Measurements from ENCODE around the gene BCAR3.
"Not testable (repeated sequence)": the region's sequence is repeated elsewhere in the genome, so short reads cannot be mapped to it uniquely, and the experiment has no call there.

Gene BCAR3

DNA sequence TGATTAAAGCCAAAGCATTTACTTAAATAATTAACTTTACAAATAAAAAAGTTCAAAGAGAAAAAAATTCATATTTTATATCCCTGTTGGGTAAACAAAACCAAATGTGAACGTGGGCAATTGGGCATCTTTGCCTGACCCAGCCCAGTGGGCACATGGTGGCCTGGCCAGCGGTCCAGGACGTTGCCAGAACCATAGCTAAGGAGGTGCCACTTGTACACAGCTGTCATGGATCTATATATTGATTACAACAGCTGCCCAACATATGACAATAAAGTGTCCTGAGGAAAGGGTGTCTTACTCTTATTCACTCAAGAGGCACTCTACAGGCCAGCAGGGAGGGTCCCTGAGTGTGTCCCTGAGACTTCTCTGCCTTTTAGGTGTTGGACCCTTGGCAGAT lies 78.5 kb downstream of the BCAR3 start:
- in situ Hi-C loops (cut with MboI; ENCODE audit: low sequenced_read_pairs), result loop anchor here (25.0 kb wide), 1 partner anchor 166 kb away; the partner anchor contains the start of gene FNBP1L

DNA sequence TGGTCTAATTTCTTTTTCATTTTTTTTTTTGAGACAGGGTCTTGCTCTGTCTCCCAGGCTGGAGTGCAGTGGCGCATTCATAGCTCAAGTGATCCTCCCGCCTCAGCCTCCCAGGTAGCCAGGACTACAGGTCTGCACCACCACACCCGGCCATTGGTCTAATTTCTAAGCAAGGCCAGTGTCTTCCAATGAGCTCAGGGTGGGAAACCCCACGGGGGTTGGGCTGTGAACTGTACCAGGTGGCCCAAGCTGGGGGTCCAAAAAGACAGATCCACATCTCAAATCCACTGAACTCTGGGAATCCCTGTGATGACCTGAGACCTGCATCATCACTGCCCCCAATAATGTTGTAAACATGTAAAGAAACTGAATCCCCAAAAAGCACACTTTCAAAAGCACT lies 79.5 kb downstream of the BCAR3 start:
- in situ Hi-C loops (cut with MboI; ENCODE audit: low sequenced_read_pairs), result loop anchor here (25.0 kb wide), 1 partner anchor 165 kb away; the partner anchor contains the start of gene FNBP1L

DNA sequence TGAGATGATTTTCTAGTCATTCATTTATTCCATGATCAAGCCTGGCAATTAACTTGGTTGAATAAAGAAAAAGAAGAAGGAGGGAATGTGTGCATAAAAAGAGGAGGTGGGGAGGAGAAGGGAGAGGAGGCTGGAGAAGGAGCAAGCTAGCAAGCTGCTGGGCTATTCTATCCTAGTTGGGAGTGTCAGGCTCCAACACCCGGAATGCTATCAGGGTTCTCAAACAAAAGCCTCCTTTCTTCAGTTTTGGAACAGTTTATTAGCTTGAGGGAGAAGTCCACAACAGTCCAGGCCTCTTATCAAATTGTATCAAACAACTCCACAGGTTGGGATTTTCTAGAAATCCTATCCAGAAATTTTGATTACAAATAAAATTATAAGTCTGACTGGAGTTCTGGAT lies 80.0 kb downstream of the BCAR3 start:
- in situ Hi-C loops (cut with MboI; ENCODE audit: low sequenced_read_pairs), result loop anchor here (25.0 kb wide), 1 partner anchor 164 kb away; the partner anchor contains the start of gene FNBP1L

DNA sequence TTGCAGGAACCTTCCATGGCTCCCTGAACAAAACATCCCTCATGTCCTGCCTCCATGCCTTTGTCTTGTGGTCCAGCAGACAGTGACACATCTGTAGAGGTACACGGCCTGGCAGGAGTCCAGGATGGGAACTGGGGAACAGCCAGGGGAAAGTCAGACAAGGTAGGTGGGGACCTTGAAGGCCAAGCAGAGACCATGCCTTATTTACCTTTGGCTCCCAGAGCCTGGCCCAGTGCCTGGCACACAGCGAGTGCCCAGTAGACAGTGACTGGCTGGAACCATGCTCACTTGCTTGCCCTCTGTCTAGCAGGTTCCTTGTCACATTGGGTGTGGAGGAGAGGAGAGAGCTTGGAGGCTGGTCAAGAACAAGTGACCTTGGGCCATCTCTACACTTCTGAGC lies 81.0 kb downstream of the BCAR3 start:
- in situ Hi-C loops (cut with MboI; ENCODE audit: low sequenced_read_pairs), result loop anchor here (25.0 kb wide), 1 partner anchor 163 kb away; the partner anchor contains the start of gene FNBP1L

DNA sequence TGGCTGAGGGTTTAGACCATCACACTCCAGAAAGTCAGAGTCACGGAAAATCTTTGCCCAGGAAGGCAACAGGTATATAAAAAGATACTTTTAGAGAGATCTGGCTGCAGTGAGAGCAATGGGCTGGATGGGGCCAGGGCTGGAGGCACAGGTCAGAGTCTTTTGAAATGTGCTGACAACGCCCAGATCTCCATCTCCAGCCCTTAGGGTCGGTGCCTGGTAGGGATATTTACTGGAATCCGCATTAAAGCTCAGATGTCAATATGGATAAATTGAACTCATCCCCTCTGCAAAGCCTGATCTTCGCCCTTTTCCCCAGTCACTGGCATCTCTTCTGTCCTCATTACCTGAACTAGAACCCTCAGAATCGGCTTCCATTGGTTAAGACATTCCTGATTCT lies 82.2 kb downstream of the BCAR3 start:
- in situ Hi-C loops (cut with MboI; ENCODE audit: low sequenced_read_pairs), result no loop called here

DNA sequence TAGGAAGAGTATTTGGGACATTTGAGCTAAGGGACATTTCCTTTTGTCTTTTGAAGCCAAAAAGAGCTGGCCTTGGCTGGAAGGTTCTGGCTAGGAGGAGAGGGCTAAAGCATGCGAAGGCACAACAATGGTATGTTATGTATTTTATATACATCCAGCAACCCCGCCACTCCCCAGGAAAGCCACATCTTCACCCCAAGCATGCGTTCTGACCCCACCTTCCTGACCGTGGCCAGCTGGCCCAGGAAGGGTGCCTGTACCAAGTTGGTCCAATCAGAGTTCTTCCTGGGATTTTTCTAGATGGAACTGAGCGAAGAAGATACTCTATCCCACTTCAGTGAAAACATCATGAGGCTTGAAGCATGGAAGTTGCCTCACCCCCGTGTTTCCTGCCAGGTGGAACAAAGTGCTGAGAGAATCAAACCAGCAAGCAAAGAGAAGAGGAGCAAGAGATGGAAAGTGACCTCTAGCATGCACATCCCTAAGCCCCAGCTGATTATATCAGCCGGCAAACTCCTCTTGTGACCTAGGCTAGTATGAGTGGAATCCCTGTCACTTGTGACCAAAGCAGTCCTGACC lies 82.7 kb downstream of the BCAR3 start:
- in situ Hi-C loops (cut with MboI; ENCODE audit: low sequenced_read_pairs), result no loop called here

DNA sequence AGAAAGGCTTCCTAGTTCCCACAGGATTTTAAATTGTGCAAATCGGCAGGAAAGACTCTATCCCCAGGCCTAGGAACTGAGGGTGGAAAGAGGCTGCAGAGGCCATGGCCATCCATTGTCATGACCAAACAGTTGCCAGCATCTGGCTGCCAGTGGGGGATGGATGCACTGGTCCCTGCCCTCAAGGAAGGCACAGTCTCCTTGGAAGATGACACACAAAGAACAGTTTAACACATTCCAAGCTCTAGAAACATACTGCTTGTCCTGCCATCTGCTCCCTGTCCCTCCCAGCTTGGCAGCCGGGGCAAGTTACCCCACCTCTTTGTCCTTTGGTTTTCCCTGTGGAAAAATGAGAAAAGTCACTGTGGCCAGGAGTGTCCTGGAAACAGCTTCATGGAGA lies 83.2 kb downstream of the BCAR3 start:
- in situ Hi-C loops (cut with MboI; ENCODE audit: low sequenced_read_pairs), result no loop called here

DNA sequence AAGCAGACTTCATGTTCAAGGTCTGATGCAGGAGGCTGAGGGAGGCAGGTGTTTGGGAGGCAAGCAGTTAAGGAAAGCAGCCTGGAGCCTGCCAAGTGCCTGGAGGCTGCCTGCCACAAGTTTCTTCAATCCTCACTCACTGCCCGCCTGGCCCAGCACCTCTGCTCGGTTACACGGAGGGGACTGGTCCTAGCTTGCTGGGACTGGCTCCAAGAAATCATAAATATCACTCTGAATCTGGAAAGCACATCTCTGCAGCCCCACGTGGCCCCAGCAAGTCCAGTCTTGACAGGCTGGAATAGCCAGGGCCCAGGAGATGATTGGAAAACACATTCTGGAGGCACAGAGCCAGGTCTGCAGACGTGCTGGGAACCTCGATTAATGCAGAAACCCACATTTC lies 83.9 kb downstream of the BCAR3 start:
- in situ Hi-C loops (cut with MboI; ENCODE audit: low sequenced_read_pairs), result no loop called here

DNA sequence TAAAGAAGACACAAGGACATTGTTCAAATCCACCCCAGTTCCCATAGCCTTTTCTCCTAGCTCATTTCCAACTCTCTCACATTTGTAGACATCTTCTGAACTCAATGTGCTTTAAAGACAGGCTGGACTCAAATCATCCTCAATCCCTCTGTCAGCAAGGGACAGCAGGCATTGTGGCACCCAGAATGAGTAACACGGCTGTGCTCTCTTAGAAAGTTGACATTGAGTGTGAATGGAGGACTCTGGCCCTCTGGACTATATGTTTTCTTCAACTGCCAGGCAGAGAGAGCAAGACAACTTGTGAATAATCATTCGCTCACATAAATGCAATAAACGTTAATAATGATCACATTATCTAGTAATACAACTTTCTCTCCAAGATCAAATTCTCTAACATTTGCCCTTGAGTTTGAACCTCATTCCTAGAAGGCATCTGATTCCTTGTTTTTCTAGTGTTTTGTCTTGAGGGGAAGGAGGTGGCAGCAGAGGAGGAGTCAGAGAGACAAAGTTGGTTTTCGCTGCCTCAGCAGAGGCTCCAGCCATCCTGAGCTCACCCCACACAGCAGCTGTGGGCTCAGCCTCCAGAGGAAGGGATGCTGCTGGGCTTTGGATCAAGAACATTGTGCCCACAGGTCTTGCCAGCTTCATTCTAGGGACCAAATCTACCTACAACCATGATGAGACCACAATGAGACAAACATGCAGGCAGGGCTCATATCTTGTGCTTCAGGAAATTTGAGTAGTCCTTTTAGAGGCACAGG lies 85.1 kb downstream of the BCAR3 start:
- in situ Hi-C loops (cut with MboI; ENCODE audit: low sequenced_read_pairs), result no loop called here

DNA sequence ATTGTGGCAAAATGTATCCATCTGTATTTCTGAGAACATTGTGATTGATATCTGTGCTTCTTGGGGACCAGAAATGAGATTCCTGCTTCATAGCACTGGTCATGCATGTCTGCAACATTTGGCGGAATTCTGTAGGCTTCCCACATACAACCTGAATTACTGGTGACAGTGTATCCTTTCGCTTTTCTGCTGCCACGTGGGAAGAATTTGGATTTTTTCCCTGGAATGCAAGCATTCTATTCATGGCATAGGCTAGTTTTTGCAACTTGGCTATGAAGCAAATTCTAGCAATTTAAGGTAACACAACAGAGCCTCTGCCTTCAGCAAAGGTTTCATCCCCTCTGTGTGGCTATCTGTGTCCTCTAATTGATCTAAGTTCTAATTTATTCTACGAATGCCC lies 85.9 kb downstream of the BCAR3 start:
- in situ Hi-C loops (cut with MboI; ENCODE audit: low sequenced_read_pairs), result no loop called here

DNA sequence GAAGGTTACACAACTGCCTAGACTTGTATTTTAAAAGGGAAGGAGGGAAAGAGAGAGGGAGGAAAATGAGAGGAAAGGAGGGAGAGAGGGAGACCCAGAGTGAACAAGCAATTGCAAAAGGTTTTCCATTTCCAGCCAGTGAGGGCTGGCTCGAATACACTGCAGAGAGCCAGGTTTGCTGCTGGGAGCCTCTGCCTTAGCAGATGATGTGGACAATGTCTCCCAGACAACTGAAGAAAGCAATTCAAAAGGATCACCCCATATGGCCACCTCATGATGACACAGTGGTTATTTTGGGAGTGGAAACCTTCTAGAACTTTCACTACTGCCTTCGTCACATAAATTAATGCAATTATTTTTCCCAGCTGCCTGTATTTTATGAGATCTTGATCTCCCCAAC lies 86.4 kb downstream of the BCAR3 start:
- in situ Hi-C loops (cut with MboI; ENCODE audit: low sequenced_read_pairs), result no loop called here

DNA sequence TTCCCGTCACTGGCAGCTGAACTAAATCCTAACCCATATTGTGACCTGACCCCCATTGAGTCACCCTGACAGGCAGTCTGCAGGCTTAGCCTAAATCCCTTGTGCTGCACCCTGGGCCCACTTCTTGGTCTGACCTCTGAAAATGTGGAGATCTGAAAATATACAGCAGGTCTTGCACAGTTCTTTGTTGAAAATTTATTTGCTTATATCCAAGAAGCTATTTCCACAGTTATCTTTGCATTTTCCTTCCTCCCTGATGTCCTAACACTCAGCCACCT lies 87.1 kb downstream of the BCAR3 start:
- in situ Hi-C loops (cut with MboI; ENCODE audit: low sequenced_read_pairs), result no loop called here

DNA sequence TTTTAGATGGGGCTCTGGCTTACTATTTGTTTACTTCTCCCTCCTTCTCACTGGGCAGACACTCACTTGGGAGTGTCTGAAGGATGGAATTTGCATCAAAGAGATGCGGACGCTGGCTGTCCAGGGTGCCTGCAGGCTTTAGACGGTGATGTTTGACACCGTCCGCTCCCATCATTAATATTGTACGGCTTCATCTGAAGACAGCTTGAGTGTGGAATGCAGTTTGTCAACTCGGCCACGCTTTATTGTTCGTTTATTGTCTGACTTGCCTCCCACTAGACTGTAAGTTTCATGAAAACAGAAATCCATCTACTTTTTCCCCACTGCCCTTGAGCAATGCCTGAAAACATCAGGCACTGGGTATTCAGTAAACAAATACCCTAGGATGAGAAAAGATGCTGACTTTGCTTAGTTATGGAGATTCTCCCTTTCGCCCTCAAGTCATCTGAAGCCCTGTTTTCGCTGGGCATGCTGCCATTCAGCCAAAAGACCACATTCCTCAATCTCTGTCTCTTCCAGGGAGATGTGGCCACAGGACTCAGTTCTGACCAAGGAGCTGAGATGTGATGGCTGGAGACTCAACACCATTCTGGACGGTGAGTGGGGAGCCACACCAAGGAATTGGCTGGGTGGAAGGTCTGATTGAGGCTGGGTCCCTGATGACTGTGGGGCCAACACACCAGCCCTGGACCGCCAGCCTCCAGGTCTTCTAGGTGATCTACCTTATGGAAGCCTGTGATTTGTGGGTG lies 87.6 kb downstream of the BCAR3 start:
- in situ Hi-C loops (cut with MboI; ENCODE audit: low sequenced_read_pairs), result no loop called here

DNA sequence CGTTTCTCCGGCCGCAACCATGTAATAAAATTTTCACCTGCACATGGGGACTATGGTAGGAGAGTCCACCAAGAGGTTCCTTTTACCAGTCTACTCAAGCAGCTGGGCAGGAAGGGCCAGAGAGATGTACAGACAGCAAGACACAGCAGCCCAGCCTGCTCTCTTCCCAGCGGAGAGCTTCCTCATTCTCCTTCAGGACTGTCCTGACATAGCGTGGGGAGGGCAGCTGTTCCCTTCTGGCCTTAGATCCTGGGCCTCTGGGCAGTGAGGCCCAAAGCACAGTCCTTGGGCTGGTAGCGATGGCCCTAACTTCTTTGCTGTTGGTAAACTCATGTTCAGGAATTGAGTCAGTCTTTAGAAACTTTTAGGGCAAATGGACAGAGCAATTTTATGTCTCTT lies 89.1 kb downstream of the BCAR3 start:
- in situ Hi-C loops (cut with MboI; ENCODE audit: low sequenced_read_pairs), result no loop called here

DNA sequence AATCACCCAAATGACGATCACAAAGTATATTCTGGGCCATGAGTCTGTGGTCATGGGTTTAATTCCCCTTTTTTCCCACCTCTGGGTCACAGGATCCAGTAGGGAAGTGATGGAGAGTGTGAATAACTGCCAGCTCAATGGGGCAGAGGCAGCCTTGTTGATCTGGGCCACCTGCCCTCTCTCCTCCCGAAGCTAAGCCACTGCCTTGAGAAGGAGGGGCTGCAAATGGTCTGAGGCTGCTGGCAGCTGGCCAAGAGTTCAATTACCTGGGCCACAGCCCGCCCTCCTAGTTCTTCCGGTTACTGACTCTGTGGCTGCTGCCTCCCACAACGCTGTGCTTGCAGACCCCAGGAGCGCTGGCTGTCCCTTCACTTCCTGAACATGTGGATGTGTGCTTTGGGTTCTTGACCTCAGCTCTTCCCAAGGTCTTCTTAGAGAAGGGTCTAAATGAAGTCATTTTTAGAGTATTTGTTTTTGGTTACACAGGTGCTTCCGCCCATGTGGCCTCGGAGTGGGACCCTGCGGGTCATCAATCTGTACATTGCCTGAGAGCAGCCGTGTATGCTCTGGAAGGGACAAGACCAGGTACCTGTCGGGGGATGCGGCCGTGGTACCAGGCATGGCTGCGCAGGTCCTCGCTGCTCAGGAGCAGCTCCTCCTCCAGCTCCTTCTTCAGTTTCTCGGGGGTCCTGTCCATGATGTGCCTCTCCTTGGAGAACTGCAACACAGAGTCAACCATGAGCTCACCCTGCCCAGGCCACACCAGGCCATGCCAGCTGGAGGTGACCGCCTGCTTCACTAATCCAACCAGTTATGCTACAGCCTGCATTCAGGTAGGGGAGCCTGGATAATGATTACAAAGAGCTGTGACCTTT lies 89.7 kb downstream of the BCAR3 start:
- in situ Hi-C loops (cut with MboI; ENCODE audit: low sequenced_read_pairs), result no loop called here

DNA sequence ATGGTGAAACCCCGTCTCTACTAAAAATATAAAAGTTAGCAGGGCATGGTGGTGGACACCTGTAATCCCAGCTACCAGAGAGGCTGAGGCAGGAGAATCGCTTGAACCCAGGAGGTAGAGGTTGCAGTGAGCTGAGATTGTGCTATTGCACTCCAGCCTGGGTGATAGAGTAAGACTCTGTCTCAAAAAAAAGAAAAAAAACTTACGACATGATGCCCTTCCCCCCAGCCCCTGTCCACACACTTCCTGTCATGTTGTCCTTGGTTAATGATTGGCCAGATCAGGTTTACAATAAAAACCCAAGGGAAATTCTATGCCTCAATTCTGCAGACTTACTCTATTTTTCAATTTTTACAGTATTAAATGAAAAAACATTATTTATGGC lies 90.4 kb downstream of the BCAR3 start:
- in situ Hi-C loops (cut with MboI; ENCODE audit: low sequenced_read_pairs), result not testable (repeated sequence)

DNA sequence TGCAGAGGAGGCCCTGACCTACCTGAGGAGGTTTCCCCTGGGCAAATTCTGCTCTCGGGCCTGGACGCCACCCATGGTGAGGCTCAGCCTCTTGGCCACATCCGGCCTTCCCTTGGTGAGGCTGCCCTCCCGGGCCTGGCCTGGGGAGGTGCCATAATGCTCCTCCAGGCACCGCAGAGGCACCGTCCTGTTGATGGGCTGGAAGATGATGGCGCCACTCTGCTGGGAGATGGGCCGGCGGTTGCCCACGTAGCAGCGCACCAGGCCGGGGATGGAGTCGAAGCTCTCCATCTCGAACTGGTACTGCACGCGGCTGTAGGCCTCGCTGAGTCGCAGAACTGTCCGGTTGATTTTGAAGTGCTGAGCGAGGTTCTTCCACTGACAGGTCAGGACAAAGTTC lies 92.7 kb downstream of the BCAR3 start:
- in situ Hi-C loops (cut with MboI; ENCODE audit: low sequenced_read_pairs), result no loop called here

DNA sequence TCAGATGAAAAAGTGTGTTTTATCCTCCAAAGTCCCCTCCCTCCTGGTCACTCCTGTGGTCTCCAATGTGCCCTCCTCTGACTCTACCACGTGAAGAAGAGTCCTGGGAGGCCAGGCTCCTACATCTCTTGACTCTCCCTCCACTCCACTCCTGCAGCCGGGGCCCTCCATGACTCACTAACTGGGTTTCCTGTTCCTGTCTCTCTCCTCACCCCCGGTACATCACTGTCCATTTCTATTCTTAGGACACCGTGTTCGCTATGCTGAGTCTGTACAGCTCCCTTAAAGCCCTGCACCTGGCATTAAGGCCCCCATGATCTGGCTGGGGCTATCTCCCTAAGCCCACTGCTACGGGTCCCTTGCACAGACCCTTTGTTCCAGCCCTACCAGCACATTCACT lies 93.4 kb downstream of the BCAR3 start:
- in situ Hi-C loops (cut with MboI; ENCODE audit: low sequenced_read_pairs), result no loop called here

DNA sequence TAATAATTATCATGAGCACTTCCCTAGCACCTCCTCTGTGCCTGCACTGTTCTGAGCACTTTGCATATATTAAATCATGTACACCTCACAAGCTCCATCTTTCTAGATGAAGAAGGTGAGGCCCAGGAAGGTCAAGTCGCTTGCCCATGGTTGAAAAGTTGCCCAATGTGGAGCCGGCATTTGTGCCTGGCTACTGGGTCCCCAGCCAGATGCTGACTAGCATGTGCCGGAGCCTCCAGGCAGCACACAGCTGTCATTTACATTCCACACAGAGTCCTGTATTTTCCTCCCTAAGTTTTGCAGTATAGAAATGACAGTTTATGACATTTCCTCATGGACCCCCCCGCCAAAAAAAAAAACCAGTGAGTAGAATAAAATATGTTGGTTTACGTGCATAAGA lies 94.3 kb downstream of the BCAR3 start:
- in situ Hi-C loops (cut with MboI; ENCODE audit: low sequenced_read_pairs), result no loop called here

DNA sequence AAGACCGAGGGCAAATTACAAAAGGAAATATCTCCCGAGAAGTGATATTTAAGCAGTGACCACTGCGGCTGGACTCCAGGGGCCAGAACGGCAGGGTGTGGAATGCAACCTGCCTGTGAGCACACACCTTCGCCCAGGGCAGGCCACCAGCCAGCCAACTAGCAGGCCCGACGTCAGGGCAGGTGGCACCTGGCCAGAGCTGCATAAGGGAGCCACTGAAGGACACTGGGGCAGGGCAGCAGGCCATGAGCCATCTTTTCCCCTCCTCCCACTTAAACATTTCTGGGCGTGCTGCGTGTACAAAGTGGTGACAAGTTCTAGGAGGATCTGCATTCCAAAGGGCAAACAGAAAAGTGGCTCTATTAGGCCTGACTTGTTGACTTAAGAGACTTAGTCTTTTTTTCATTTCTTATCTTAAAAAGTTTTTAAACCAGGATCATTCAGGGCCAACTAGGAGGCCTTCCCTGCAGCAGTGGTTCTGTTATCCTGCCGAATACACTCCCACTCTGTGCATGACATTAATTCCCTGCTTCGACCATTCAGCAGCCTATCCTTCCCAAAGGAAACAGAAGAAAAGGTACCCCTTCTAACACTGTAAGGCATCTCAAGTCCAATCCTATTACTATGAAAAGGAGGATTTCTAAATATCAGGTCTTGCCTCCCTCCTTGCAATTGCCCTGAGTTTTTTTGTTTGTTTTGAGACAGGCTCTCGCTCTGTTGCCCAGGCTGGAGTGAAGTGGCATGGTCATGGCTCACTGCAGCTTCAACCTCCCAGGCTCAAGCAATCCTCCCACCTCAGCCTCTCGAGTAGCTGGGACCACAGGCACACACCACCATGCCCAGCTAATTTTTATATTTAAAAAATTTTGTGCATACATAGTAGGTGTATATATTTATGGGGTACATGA lies 96.3 kb downstream of the BCAR3 start:
- in situ Hi-C loops (cut with MboI; ENCODE audit: low sequenced_read_pairs), result no loop called here

All from HL-60/S4 treated with phorbol 12-myristate 13-acetate at 8.2 ng/mL for 4 days and 3 days (cell line).